Measurements from ENCODE around the gene COLEC12. TPM values are rescaled to one million over a fixed set of nuclear protein-coding genes. Genes with fewer than 3 reads are reported as not detected.

COLEC12 gene
- total and polyA plus RNA-seq, 5 donors: 1.7 to 10.6 (median 6.5) TPM

GRCh38 chr18:457521-458412 is 42.7 kb downstream of the COLEC12 start:
- ATAC-seq (peak in 1 of 2 donors; percentile 20), DNase-seq (no peak)
- Histone ChIP-seq H3K4me1 (ENCODE audit: control insufficient read depth, insufficient read depth, low read length) (no peaks in the 10 kb centered on the region), H3K27me3 (ENCODE audit: control insufficient read depth, insufficient read depth) (no peaks in the 10 kb centered on the region), H3K27ac (ENCODE audit: low read length) (no peak overlapping the region), H3K4me3 (ENCODE audit: low read length) (no peak overlapping the region), H3K9me3 (ENCODE audit: control insufficient read depth, low read length) (no peaks in the 10 kb centered on the region)
- WGBS: 48% methylated on average over 12 of the region's 12 CpGs
- intact Hi-C loops (cut with DNase I): loop anchor here in 2 of 4 donors (10.0 kb wide), 2 partner anchors 47 to 157 kb away; partner anchors contain the start of gene COLEC12 (in 1 of the 2)

- WGBS: 17% methylated on average over 9 of the region's 9 CpGs
- Histone ChIP-seq H3K9me3 (ENCODE audit: control insufficient read depth, low read length) (no peaks in the 10 kb centered on the region), H3K27me3 (ENCODE audit: control insufficient read depth, insufficient read depth) (no peaks in the 10 kb centered on the region), H3K27ac (ENCODE audit: low read length) (peak overlapping the region; percentile 40), H3K4me3 (ENCODE audit: low read length) (peak overlapping the region; percentile 14), H3K4me1 (ENCODE audit: control insufficient read depth, insufficient read depth, low read length) (no peaks in the 10 kb centered on the region)
- DNase-seq (peak; percentile 50 to 80 (median 80)), ATAC-seq (peak; percentile 89 to 90)
- intact Hi-C loops (cut with DNase I): loop anchor here in 2 of 4 donors (10.0 kb wide), 2 partner anchors 48 to 158 kb away; partner anchors contain the start of gene COLEC12 (in 1 of the 2)
Observed at GRCh38 chr18:457140-457519, 43.4 kb downstream of the COLEC12 start.

GRCh38 chr18:456361-457139 is 44.0 kb downstream of the COLEC12 start:
- no peaks in the 10 kb centered on the region for H3K4me1 ChIP-seq (ENCODE audit: control insufficient read depth, insufficient read depth, low read length)
- peak; percentile 84 to 91 for ATAC-seq

GRCh38 chr18:453400-453799 is 47.1 kb downstream of the COLEC12 start:
- H3K9me3 ChIP-seq (ENCODE audit: control insufficient read depth, low read length): no peaks in the 10 kb centered on the region
- ATAC-seq: no peak
- H3K27ac ChIP-seq (ENCODE audit: low read length): no peak overlapping the region
- WGBS: 95% methylated on average over 4 of the region's 4 CpGs
- H3K4me3 ChIP-seq (ENCODE audit: low read length): no peak overlapping the region
- DNase-seq: no peak
- H3K4me1 ChIP-seq (ENCODE audit: control insufficient read depth, insufficient read depth, low read length): no peaks in the 10 kb centered on the region
- intact Hi-C loops (cut with DNase I): loop anchor here in 2 of 4 donors (10.0 kb wide), 2 partner anchors 51 to 161 kb away; partner anchors contain the start of gene COLEC12 (in 1 of the 2)
- H3K27me3 ChIP-seq (ENCODE audit: control insufficient read depth, insufficient read depth): no peaks in the 10 kb centered on the region

More at GRCh38 chr18:456361-457139, 44.0 kb downstream of the COLEC12 start:
- WGBS: 42% methylated on average over 22 of the region's 22 CpGs
- H3K4me3 ChIP-seq (ENCODE audit: low read length): peak overlapping the region; percentile 14
- H3K27me3 ChIP-seq (ENCODE audit: control insufficient read depth, insufficient read depth): no peaks in the 10 kb centered on the region
- intact Hi-C loops (cut with DNase I): loop anchor here in 2 of 4 donors (10.0 kb wide), 2 partner anchors 48 to 158 kb away; partner anchors contain the start of gene COLEC12 (in 1 of the 2)
- peak overlapping the region; percentile 40 for H3K27ac ChIP-seq (ENCODE audit: low read length)
- no peaks in the 10 kb centered on the region for H3K9me3 ChIP-seq (ENCODE audit: control insufficient read depth, low read length)
- peak; percentile 54 to 79 (median 63) for DNase-seq

- Histone ChIP-seq H3K27ac (ENCODE audit: low read length) (no peak overlapping the region), H3K4me3 (ENCODE audit: low read length) (no peak overlapping the region), H3K9me3 (ENCODE audit: control insufficient read depth, low read length) (no peaks in the 10 kb centered on the region), H3K4me1 (ENCODE audit: control insufficient read depth, insufficient read depth, low read length) (no peaks in the 10 kb centered on the region), H3K27me3 (ENCODE audit: control insufficient read depth, insufficient read depth) (no peaks in the 10 kb centered on the region)
- no peak for ATAC-seq
- WGBS: 54% methylated on average over 1 of the region's 1 CpG
- intact Hi-C loops (cut with DNase I): loop anchor here in 2 of 4 donors (10.0 kb wide), 2 partner anchors 52 to 162 kb away; partner anchors contain the start of gene COLEC12 (in 1 of the 2)
- DNase-seq: no peak
Observed at GRCh38 chr18:452816-453215, 47.7 kb downstream of the COLEC12 start.

- 35% methylated on average over 8 of the region's 8 CpGs for WGBS
- Histone ChIP-seq H3K9me3 (ENCODE audit: control insufficient read depth, low read length) (no peaks in the 10 kb centered on the region), H3K4me3 (ENCODE audit: low read length) (no peak overlapping the region), H3K4me1 (ENCODE audit: control insufficient read depth, insufficient read depth, low read length) (no peaks in the 10 kb centered on the region), H3K27ac (ENCODE audit: low read length) (no peak overlapping the region), H3K27me3 (ENCODE audit: control insufficient read depth, insufficient read depth) (no peaks in the 10 kb centered on the region)
- intact Hi-C loops (cut with DNase I): no loop called here
- DNase-seq (peak; percentile 32 to 63 (median 62)), ATAC-seq (peak; percentile 71 to 72)
Observed at GRCh38 chr18:449374-449773, 51.1 kb downstream of the COLEC12 start.

GRCh38 chr18:448116-448790 is 52.2 kb downstream of the COLEC12 start:
- Histone ChIP-seq H3K9me3 (ENCODE audit: control insufficient read depth, low read length) (no peaks in the 10 kb centered on the region), H3K4me1 (ENCODE audit: control insufficient read depth, insufficient read depth, low read length) (no peaks in the 10 kb centered on the region), H3K27ac (ENCODE audit: low read length) (no peak overlapping the region), H3K27me3 (ENCODE audit: control insufficient read depth, insufficient read depth) (no peaks in the 10 kb centered on the region), H3K4me3 (ENCODE audit: low read length) (no peak overlapping the region)
- ATAC-seq: peak in 1 of 2 donors; percentile 64
- intact Hi-C loops (cut with DNase I): no loop called here
- WGBS: 37% methylated on average over 5 of the region's 5 CpGs
- no peak for DNase-seq

- no peaks in the 10 kb centered on the region for H3K9me3 ChIP-seq (ENCODE audit: control insufficient read depth, low read length)
- H3K4me3 ChIP-seq (ENCODE audit: low read length): no peak overlapping the region
- H3K27me3 ChIP-seq (ENCODE audit: control insufficient read depth, insufficient read depth): no peaks in the 10 kb centered on the region
- H3K27ac ChIP-seq (ENCODE audit: low read length): no peak overlapping the region
- ATAC-seq: peak; percentile 58 to 76
- DNase-seq: no peak
- intact Hi-C loops (cut with DNase I): no loop called here
- 42% methylated on average over 5 of the region's 5 CpGs for WGBS
- H3K4me1 ChIP-seq (ENCODE audit: control insufficient read depth, insufficient read depth, low read length): no peaks in the 10 kb centered on the region
Observed at GRCh38 chr18:446941-447560, 53.5 kb downstream of the COLEC12 start.

GRCh38 chr18:445055-445454 is 55.4 kb downstream of the COLEC12 start:
- no peak for DNase-seq
- Histone ChIP-seq H3K27ac (ENCODE audit: low read length) (no peak overlapping the region), H3K4me1 (ENCODE audit: control insufficient read depth, insufficient read depth, low read length) (no peaks in the 10 kb centered on the region), H3K27me3 (ENCODE audit: control insufficient read depth, insufficient read depth) (no peaks in the 10 kb centered on the region), H3K4me3 (ENCODE audit: low read length) (no peak overlapping the region), H3K9me3 (ENCODE audit: control insufficient read depth, low read length) (no peaks in the 10 kb centered on the region)
- ATAC-seq: no peak
- WGBS: 70% methylated on average over 3 of the region's 3 CpGs
- intact Hi-C loops (cut with DNase I): no loop called here

- H3K4me3 ChIP-seq (ENCODE audit: low read length): no peak overlapping the region
- WGBS: 79% methylated on average over 2 of the region's 2 CpGs
- no peaks in the 10 kb centered on the region for H3K9me3 ChIP-seq (ENCODE audit: control insufficient read depth, low read length)
- H3K27ac ChIP-seq (ENCODE audit: low read length): no peak overlapping the region
- ATAC-seq: no peak
- H3K4me1 ChIP-seq (ENCODE audit: control insufficient read depth, insufficient read depth, low read length): no peaks in the 10 kb centered on the region
- no peak for DNase-seq
- no peaks in the 10 kb centered on the region for H3K27me3 ChIP-seq (ENCODE audit: control insufficient read depth, insufficient read depth)
- intact Hi-C loops (cut with DNase I): no loop called here
Observed at GRCh38 chr18:438571-438970, 61.9 kb downstream of the COLEC12 start.

Measured in right cardiac atrium (tissue), 5 donors.